Measurements from ENCODE around the gene KCNE5.

The KCNE5 gene

DNA sequence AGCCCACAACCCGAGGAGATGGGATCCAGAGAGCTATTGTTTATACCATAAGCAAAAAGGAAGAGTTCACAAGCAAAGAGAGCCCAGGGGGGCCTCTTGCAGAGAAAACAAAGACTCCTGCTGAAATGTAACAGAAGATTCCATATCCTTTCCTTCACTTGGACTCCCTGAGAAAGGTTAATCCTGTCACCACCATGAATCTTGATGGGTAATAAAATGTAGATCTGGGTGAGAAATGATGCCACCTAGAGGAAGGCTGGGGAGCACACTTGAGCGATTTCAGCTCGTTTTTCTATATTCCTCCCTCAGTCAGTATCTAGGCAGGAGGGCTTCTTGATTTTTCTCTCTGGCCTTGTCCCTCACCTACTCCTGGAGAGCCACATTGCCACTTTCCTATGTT, 10.2 kb upstream of the KCNE5 start:
- Histone ChIP-seq H3K9ac (no peak overlapping the region), H3K4me1 (ENCODE audit: low read depth, poor library complexity, severe bottlenecking) (no peaks in the 10 kb centered on the region), H3K79me2 (ENCODE audit: insufficient read depth, low read depth) (no peaks in the 10 kb centered on the region), H3K36me3 (ENCODE audit: insufficient read depth) (no peaks in the 10 kb centered on the region), H3K4me3 (IDR thresholded peaks at IDR 0.05; ENCODE audit: insufficient read depth, low read depth, low read length) (no peak overlapping the region), H3K27me3 (ENCODE audit: insufficient read depth, low read depth) (no peaks in the 10 kb centered on the region), H3K4me2 (no peak overlapping the region), H3K27ac (no peak overlapping the region), H4K20me1 (ENCODE audit: insufficient read depth) (no peaks in the 10 kb centered on the region), H2AFZ (ENCODE audit: low read depth) (no peak overlapping the region)
- TF ChIP-seq, protein P1, sequence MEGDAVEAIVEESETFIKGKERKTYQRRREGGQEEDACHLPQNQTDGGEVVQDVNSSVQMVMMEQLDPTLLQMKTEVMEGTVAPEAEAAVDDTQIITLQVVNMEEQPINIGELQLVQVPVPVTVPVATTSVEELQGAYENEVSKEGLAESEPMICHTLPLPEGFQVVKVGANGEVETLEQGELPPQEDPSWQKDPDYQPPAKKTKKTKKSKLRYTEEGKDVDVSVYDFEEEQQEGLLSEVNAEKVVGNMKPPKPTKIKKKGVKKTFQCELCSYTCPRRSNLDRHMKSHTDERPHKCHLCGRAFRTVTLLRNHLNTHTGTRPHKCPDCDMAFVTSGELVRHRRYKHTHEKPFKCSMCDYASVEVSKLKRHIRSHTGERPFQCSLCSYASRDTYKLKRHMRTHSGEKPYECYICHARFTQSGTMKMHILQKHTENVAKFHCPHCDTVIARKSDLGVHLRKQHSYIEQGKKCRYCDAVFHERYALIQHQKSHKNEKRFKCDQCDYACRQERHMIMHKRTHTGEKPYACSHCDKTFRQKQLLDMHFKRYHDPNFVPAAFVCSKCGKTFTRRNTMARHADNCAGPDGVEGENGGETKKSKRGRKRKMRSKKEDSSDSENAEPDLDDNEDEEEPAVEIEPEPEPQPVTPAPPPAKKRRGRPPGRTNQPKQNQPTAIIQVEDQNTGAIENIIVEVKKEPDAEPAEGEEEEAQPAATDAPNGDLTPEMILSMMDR (conservative IDR thresholded peaks at IDR 0.05; ENCODE audit: low read depth, low read length): peak; percentile 67

DNA sequence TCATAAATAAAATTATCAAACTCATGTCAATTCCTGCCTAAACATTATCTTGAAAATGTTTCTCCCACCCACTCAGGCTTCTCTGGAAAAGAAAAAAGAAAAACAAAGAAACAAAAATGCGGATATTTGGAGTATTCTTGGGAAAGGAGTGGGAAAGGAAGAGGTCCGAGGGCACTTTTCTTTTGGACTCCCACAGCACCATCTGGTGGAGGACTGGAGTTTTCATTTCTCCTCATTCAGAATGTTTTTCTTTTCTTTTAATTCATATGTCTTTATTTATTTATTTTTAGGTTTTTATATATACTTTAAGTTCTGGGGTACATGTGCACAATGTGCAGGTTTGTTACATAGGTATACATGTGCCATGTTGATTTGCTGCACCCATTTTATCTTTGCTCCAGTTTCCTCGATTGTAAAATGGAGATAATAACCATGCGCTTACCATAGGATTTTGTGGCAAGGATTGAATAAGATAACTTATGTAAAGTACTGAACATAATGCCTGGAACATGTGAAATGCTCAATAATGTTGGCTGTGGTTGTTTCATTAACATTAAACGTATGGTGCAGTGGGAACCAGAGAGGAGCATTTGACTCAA, 8.0 kb upstream of the KCNE5 start:
- no peaks in the 10 kb centered on the region for H3K79me2 ChIP-seq (ENCODE audit: insufficient read depth, low read depth)

DNA sequence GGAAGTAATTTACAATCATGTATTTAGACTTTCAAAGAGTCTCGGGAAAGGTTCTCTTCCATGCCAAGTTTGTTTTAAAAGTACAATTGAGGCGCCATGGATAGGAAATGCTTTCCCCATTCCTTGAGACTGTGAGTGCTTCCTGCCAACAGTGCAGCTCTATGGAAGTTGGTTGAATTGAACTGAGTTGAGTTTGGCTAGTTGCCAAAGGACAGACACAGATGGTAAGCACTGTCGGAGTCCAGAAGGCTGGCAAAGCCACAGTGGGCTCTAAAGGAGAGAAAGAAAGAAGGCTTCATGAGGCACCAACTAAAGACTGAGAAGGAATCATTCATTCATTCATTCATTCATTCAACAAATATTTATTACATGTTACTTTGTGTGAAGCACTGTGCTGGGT, 4.3 kb upstream of the KCNE5 start:
- no peaks in the 10 kb centered on the region for H3K79me2 ChIP-seq (ENCODE audit: insufficient read depth, low read depth)
- H3K9ac ChIP-seq: no peak overlapping the region
- no peaks in the 10 kb centered on the region for H3K27me3 ChIP-seq (ENCODE audit: insufficient read depth, low read depth)
- no peaks in the 10 kb centered on the region for H3K36me3 ChIP-seq (ENCODE audit: insufficient read depth)
- no peak overlapping the region for H3K4me3 ChIP-seq (IDR thresholded peaks at IDR 0.05; ENCODE audit: insufficient read depth, low read depth, low read length)
- H2AFZ ChIP-seq (ENCODE audit: low read depth): no peak overlapping the region
- TF ChIP-seq, protein P1 (conservative IDR thresholded peaks at IDR 0.05; ENCODE audit: low read depth, low read length): no peak
- no peak overlapping the region for H3K27ac ChIP-seq
- no peaks in the 10 kb centered on the region for H4K20me1 ChIP-seq (ENCODE audit: insufficient read depth)
- H3K4me2 ChIP-seq: no peak overlapping the region
- H3K4me1 ChIP-seq (ENCODE audit: low read depth, poor library complexity, severe bottlenecking): no peaks in the 10 kb centered on the region

More for the DNA sequence above, 8.0 kb upstream of the KCNE5 start:
- Histone ChIP-seq H3K27me3 (ENCODE audit: insufficient read depth, low read depth) (no peaks in the 10 kb centered on the region), H3K4me3 (IDR thresholded peaks at IDR 0.05; ENCODE audit: insufficient read depth, low read depth, low read length) (no peak overlapping the region), H3K9ac (no peak overlapping the region), H4K20me1 (ENCODE audit: insufficient read depth) (no peaks in the 10 kb centered on the region), H3K27ac (no peak overlapping the region), H3K4me2 (no peak overlapping the region), H2AFZ (ENCODE audit: low read depth) (no peak overlapping the region), H3K4me1 (ENCODE audit: low read depth, poor library complexity, severe bottlenecking) (no peaks in the 10 kb centered on the region), H3K36me3 (ENCODE audit: insufficient read depth) (no peaks in the 10 kb centered on the region)
- TF ChIP-seq, protein P1 (conservative IDR thresholded peaks at IDR 0.05; ENCODE audit: low read depth, low read length): 0 out of 2 replicates have a peak, but pooled peaks have one; percentile 13

DNA sequence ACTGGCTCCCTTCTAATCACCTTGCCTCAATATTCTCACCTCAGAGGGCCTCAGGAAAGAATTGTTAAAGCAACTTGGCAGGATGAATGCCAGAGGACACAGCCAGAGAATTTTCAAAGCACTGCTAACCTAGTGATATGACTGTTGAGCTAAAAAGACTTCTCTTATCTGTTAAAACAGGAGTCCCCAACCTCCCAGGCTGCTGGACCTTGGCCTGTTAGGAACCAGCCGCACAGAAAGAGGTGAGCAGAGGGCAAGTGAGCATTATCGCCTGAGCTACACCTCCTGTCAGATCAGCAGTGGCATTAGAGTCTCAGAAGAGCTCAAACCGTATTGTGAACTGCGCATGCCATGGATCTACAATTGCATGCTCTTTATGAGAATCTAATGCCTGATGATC, 1.7 kb upstream of the KCNE5 start:
- H3K4me3 ChIP-seq (IDR thresholded peaks at IDR 0.05; ENCODE audit: insufficient read depth, low read depth, low read length): no peak overlapping the region
- H3K4me1 ChIP-seq (ENCODE audit: low read depth, poor library complexity, severe bottlenecking): no peaks in the 10 kb centered on the region
- H3K4me2 ChIP-seq: no peak overlapping the region
- H3K27me3 ChIP-seq (ENCODE audit: insufficient read depth, low read depth): no peaks in the 10 kb centered on the region
- H3K79me2 ChIP-seq (ENCODE audit: insufficient read depth, low read depth): no peaks in the 10 kb centered on the region
- H4K20me1 ChIP-seq (ENCODE audit: insufficient read depth): no peaks in the 10 kb centered on the region
- TF ChIP-seq, protein P1 (conservative IDR thresholded peaks at IDR 0.05; ENCODE audit: low read depth, low read length): no peak
- no peak overlapping the region for H3K27ac ChIP-seq
- no peak overlapping the region for H2AFZ ChIP-seq (ENCODE audit: low read depth)
- no peaks in the 10 kb centered on the region for H3K36me3 ChIP-seq (ENCODE audit: insufficient read depth)
- H3K9ac ChIP-seq: no peak overlapping the region
